ENCODE results near the gene SLC44A3. TPM values are rescaled to one million over a fixed set of nuclear protein-coding genes. Genes with fewer than 3 reads are reported as not detected.

SLC44A3 gene
- total RNA-seq, 1 donor: 2.9 TPM

GRCh38 chr1:94925561-94926125 lies 105.5 kb downstream of the SLC44A3 start:
- peak overlapping the region; percentile 90 for H3K27ac ChIP-seq (ENCODE audit: low read depth, low read length)
- peaks cover 53% of the 10 kb centered on the region for H3K4me1 ChIP-seq (ENCODE audit: insufficient read depth, low read length)
- peaks cover 15% of the 10 kb centered on the region for H3K36me3 ChIP-seq (ENCODE audit: insufficient read depth, low read length)
- H4K20me1 ChIP-seq (ENCODE audit: insufficient read depth, low read length): peaks cover 32% of the 10 kb centered on the region
- H3K27me3 ChIP-seq (ENCODE audit: insufficient read depth, low read length): no peaks in the 10 kb centered on the region
- H3K9me3 ChIP-seq (ENCODE audit: low read depth, low read length): no peaks in the 10 kb centered on the region
- H3K79me2 ChIP-seq (ENCODE audit: insufficient read depth, low read length): peaks cover 78% of the 10 kb centered on the region
- peak overlapping the region; percentile 33 for H2AFZ ChIP-seq (ENCODE audit: low read length)
- H3K4me2 ChIP-seq (ENCODE audit: insufficient read depth, low read length): peak overlapping the region; percentile 97
- no peak for TF ChIP-seq CTCF (IDR thresholded peaks at IDR 0.05; ENCODE audit: extremely low read depth, low read depth, low read length)
- peak; percentile 94 for DNase-seq (ENCODE audit: insufficient read length, low spot score, missing footprints)
- peak overlapping the region; percentile 93 for H3K4me3 ChIP-seq (ENCODE audit: insufficient read depth, low read length)

GRCh38 chr1:94926126-94926914 lies 106.2 kb downstream of the SLC44A3 start:
- H3K4me3 ChIP-seq (ENCODE audit: insufficient read depth, low read length): peak overlapping the region; percentile 93
- no peaks in the 10 kb centered on the region for H3K9me3 ChIP-seq (ENCODE audit: low read depth, low read length)
- H3K4me2 ChIP-seq (ENCODE audit: insufficient read depth, low read length): peak overlapping the region; percentile 97
- H4K20me1 ChIP-seq (ENCODE audit: insufficient read depth, low read length): peaks cover 29% of the 10 kb centered on the region
- peaks cover 53% of the 10 kb centered on the region for H3K4me1 ChIP-seq (ENCODE audit: insufficient read depth, low read length)
- H3K36me3 ChIP-seq (ENCODE audit: insufficient read depth, low read length): peaks cover 14% of the 10 kb centered on the region
- no peaks in the 10 kb centered on the region for H3K27me3 ChIP-seq (ENCODE audit: insufficient read depth, low read length)
- H2AFZ ChIP-seq (ENCODE audit: low read length): peak overlapping the region; percentile 33
- DNase-seq (ENCODE audit: insufficient read length, low spot score, missing footprints): peak; percentile 90
- H3K79me2 ChIP-seq (ENCODE audit: insufficient read depth, low read length): peaks cover 72% of the 10 kb centered on the region
- TF ChIP-seq CTCF (IDR thresholded peaks at IDR 0.05; ENCODE audit: extremely low read depth, low read depth, low read length): peak; percentile 19
- H3K27ac ChIP-seq (ENCODE audit: low read depth, low read length): peak overlapping the region; percentile 90

- DNase-seq (ENCODE audit: insufficient read length, low spot score, missing footprints): peak; percentile 99
- H3K4me2 ChIP-seq (ENCODE audit: insufficient read depth, low read length): peak within 1 kb of the TSS; percentile 97
- peaks cover 65% of the 10 kb centered on the region for H3K79me2 ChIP-seq (ENCODE audit: insufficient read depth, low read length)
- H3K36me3 ChIP-seq (ENCODE audit: insufficient read depth, low read length): peaks cover 12% of the 10 kb centered on the region
- TF ChIP-seq CTCF (IDR thresholded peaks at IDR 0.05; ENCODE audit: extremely low read depth, low read depth, low read length): peak; percentile 2
- no peaks in the 10 kb centered on the region for H3K27me3 ChIP-seq (ENCODE audit: insufficient read depth, low read length)
- no peaks in the 10 kb centered on the region for H3K9me3 ChIP-seq (ENCODE audit: low read depth, low read length)
- peak within 1 kb of the TSS; percentile 90 for H3K27ac ChIP-seq (ENCODE audit: low read depth, low read length)
- peaks cover 29% of the 10 kb centered on the region for H4K20me1 ChIP-seq (ENCODE audit: insufficient read depth, low read length)
- H2AFZ ChIP-seq (ENCODE audit: low read length): peak within 1 kb of the TSS; percentile 87
- H3K4me3 ChIP-seq (ENCODE audit: insufficient read depth, low read length): peak within 1 kb of the TSS; percentile 93
- peaks cover 50% of the 10 kb centered on the region for H3K4me1 ChIP-seq (ENCODE audit: insufficient read depth, low read length)
Observed at GRCh38 chr1:94926915-94927404, 106.8 kb downstream of the SLC44A3 start, which contains the start of gene CNN3. TSS of gene CNN3 (minus strand) at chr1:94927110. CDS start at chr1:94926894, 216 bp downstream.
